ENCODE data around the gene IGSF8. TPM values are rescaled to one million over a fixed set of nuclear protein-coding genes. Genes with fewer than 3 reads are reported as not detected.

The IGSF8 gene
- total RNA-seq, 1 donor from 2014 or later, result 45.9 TPM

GRCh38 chr1:160118928-160119327, 20.5 kb upstream of the IGSF8 start:
- H3K4me1 Mint-ChIP-seq (ENCODE audit: low read depth, unreplicated experiment), result no peaks in the 10 kb centered on the region
- no peak overlapping the region for H3K27ac Mint-ChIP-seq (ENCODE audit: unreplicated experiment)
- no peak for TF ChIP-seq CTCF (IDR thresholded peaks at IDR 0.05; ENCODE audit: partially characterized antibody, unreplicated experiment)
- H3K9me3 Mint-ChIP-seq (ENCODE audit: unreplicated experiment), result peaks cover 1% of the 10 kb centered on the region
- no peak for DNase-seq
- no peak overlapping the region for H3K4me3 Mint-ChIP-seq (ENCODE audit: unreplicated experiment)
- H3K36me3 Mint-ChIP-seq (ENCODE audit: unreplicated experiment), result no peaks in the 10 kb centered on the region
- peaks cover 4% of the 10 kb centered on the region for H3K27me3 Mint-ChIP-seq (ENCODE audit: unreplicated experiment)

GRCh38 chr1:160117709-160118183, 19.3 kb upstream of the IGSF8 start:
- TF ChIP-seq CTCF (IDR thresholded peaks at IDR 0.05; ENCODE audit: partially characterized antibody, unreplicated experiment), result no peak
- H3K4me1 Mint-ChIP-seq (ENCODE audit: low read depth, unreplicated experiment), result peaks cover 3% of the 10 kb centered on the region
- H3K27me3 Mint-ChIP-seq (ENCODE audit: unreplicated experiment), result peaks cover 4% of the 10 kb centered on the region
- no peak for DNase-seq
- peaks cover 1% of the 10 kb centered on the region for H3K9me3 Mint-ChIP-seq (ENCODE audit: unreplicated experiment)
- no peak overlapping the region for H3K4me3 Mint-ChIP-seq (ENCODE audit: unreplicated experiment)
- no peaks in the 10 kb centered on the region for H3K36me3 Mint-ChIP-seq (ENCODE audit: unreplicated experiment)
- no peak overlapping the region for H3K27ac Mint-ChIP-seq (ENCODE audit: unreplicated experiment)

- H3K27ac Mint-ChIP-seq (ENCODE audit: unreplicated experiment), result no peak overlapping the region
- H3K4me1 Mint-ChIP-seq (ENCODE audit: low read depth, unreplicated experiment), result peaks cover 8% of the 10 kb centered on the region
- peaks cover 7% of the 10 kb centered on the region for H3K27me3 Mint-ChIP-seq (ENCODE audit: unreplicated experiment)
- H3K36me3 Mint-ChIP-seq (ENCODE audit: unreplicated experiment), result no peaks in the 10 kb centered on the region
- TF ChIP-seq CTCF (IDR thresholded peaks at IDR 0.05; ENCODE audit: partially characterized antibody, unreplicated experiment), result no peak
- peaks cover 1% of the 10 kb centered on the region for H3K9me3 Mint-ChIP-seq (ENCODE audit: unreplicated experiment)
- no peak for DNase-seq
- no peak overlapping the region for H3K4me3 Mint-ChIP-seq (ENCODE audit: unreplicated experiment)
Observed at GRCh38 chr1:160117300-160117699, 18.9 kb upstream of the IGSF8 start.

- Mint-ChIP-seq H3K4me1 (ENCODE audit: low read depth, unreplicated experiment) (peaks cover 9% of the 10 kb centered on the region), H3K36me3 (ENCODE audit: unreplicated experiment) (no peaks in the 10 kb centered on the region), H3K27ac (ENCODE audit: unreplicated experiment) (no peak overlapping the region), H3K4me3 (ENCODE audit: unreplicated experiment) (no peak overlapping the region), H3K9me3 (ENCODE audit: unreplicated experiment) (peaks cover 1% of the 10 kb centered on the region), H3K27me3 (ENCODE audit: unreplicated experiment) (peaks cover 7% of the 10 kb centered on the region)
- TF ChIP-seq CTCF (IDR thresholded peaks at IDR 0.05; ENCODE audit: partially characterized antibody, unreplicated experiment), result no peak
- DNase-seq, result no peak
Observed at GRCh38 chr1:160116283-160117147, 18.1 kb upstream of the IGSF8 start.
